Measurements from ENCODE around the gene GALNTL6. TPM values are rescaled to one million over a fixed set of nuclear protein-coding genes. Genes with fewer than 3 reads are reported as not detected.

GALNTL6 gene
- total and polyA plus RNA-seq, 2 donors (not counting 3 experiments of a cell fraction or from before 2014, with no cell fraction given) = not detected

- no peak overlapping the region for H3K4me3 ChIP-seq (replicated peaks in 1 of 3; ENCODE audit: insufficient read depth in 1 of 3, low read depth in 1 of 3, low read length in 3 of 3)
- no TSS peak for BruUV-seq (replicated peaks)
- H3K79me2 ChIP-seq (ENCODE audit: control insufficient read depth, insufficient read depth, low read length) = no peaks in the 10 kb centered on the region
- no peak overlapping the region for H2AFZ ChIP-seq (ENCODE audit: low read depth, low read length)
- CTCF ChIA-PET = no interaction called here
- FAIRE-seq = no peak
- no peaks in the 10 kb centered on the region for H3K9me1 ChIP-seq (replicated peaks; ENCODE audit: control insufficient read depth, extremely low read depth, insufficient read depth, low read length)
- H3K9me3 ChIP-seq (replicated peaks; ENCODE audit: control insufficient read depth, insufficient read depth, low read length) = no peaks in the 10 kb centered on the region
- H3K9ac ChIP-seq (replicated peaks; ENCODE audit: extremely low read depth, insufficient read depth, low read length) = no peak overlapping the region
- no peak overlapping the region for H3K27ac ChIP-seq (ENCODE audit: insufficient read depth, low read depth, low read length)
- no peaks in the 10 kb centered on the region for H3K36me3 ChIP-seq (ENCODE audit: control insufficient read depth in 2 of 2, extremely low read depth in 1 of 2, insufficient read depth in 2 of 2, low read length in 2 of 2)
- dilution Hi-C loops (cut with MboI; ENCODE audit: extremely low pct_ligation_motif_present, low sequenced_read_pairs) = no loop called here
- H3K4me1 ChIP-seq (ENCODE audit: control insufficient read depth, extremely low read depth, insufficient read depth, low read length) = no peaks in the 10 kb centered on the region
- no peaks in the 10 kb centered on the region for H4K20me1 ChIP-seq (replicated peaks; ENCODE audit: control insufficient read depth, extremely low read depth, insufficient read depth, low read length)
- no peaks in the 10 kb centered on the region for H3K27me3 ChIP-seq (ENCODE audit: control insufficient read depth in 2 of 2, insufficient read depth in 2 of 2, low read length in 2 of 2)
- intact Hi-C loops (cut with micrococcal nuclease) = no loop called here
- no peak for DNase-seq (ENCODE audit: low read depth, low spot score)
- no peak overlapping the region for H3K4me2 ChIP-seq (ENCODE audit: insufficient read depth, low read length)
- TF ChIP-seq POLR2A (IDR thresholded peaks at IDR 0.05; ENCODE audit: low read depth, low read length) = no peak
- no peak for TF ChIP-seq FOS (IDR thresholded peaks at IDR 0.05; ENCODE audit: borderline replicate concordance, insufficient read depth, low read length)
- TF ChIP-seq EZH2 (IDR thresholded peaks at IDR 0.05; ENCODE audit: borderline replicate concordance, low read depth, low read length, severe bottlenecking) = no peak
- no peak for TF ChIP-seq POLR2AphosphoS5 (IDR thresholded peaks at IDR 0.05; ENCODE audit: insufficient read depth, low read depth, low read length)
- TF ChIP-seq JUN (IDR thresholded peaks at IDR 0.05; ENCODE audit: borderline replicate concordance, insufficient read depth, insufficient read length, low read depth) = no peak
- no peak for TF ChIP-seq MAX (IDR thresholded peaks at IDR 0.05; ENCODE audit: insufficient read depth, insufficient read length)
- POLR2A ChIA-PET = no interaction called here
Measured at GRCh38 chr4:172553216-172553615, 740.0 kb downstream of the GALNTL6 start.

- no peaks in the 10 kb centered on the region for H3K9me3 ChIP-seq (replicated peaks; ENCODE audit: control insufficient read depth, insufficient read depth, low read length)
- H3K36me3 ChIP-seq (ENCODE audit: control insufficient read depth in 2 of 2, extremely low read depth in 1 of 2, insufficient read depth in 2 of 2, low read length in 2 of 2) = no peaks in the 10 kb centered on the region
- H4K20me1 ChIP-seq (replicated peaks; ENCODE audit: control insufficient read depth, extremely low read depth, insufficient read depth, low read length) = no peaks in the 10 kb centered on the region
- dilution Hi-C loops (cut with MboI; ENCODE audit: extremely low pct_ligation_motif_present, low sequenced_read_pairs) = no loop called here
- intact Hi-C loops (cut with micrococcal nuclease) = no loop called here
- no peaks in the 10 kb centered on the region for H3K27me3 ChIP-seq (ENCODE audit: control insufficient read depth in 2 of 2, insufficient read depth in 2 of 2, low read length in 2 of 2)
- no peaks in the 10 kb centered on the region for H3K4me1 ChIP-seq (ENCODE audit: control insufficient read depth, extremely low read depth, insufficient read depth, low read length)
- H3K9me1 ChIP-seq (replicated peaks; ENCODE audit: control insufficient read depth, extremely low read depth, insufficient read depth, low read length) = no peaks in the 10 kb centered on the region
- DNase-seq (ENCODE audit: low read depth, low spot score) (no peak), FAIRE-seq (no peak)
- ChIA-PET CTCF (no interaction called here), POLR2A (no interaction called here)
- H3K27ac ChIP-seq (ENCODE audit: insufficient read depth, low read depth, low read length) = no peak overlapping the region
- TF ChIP-seq JUN (IDR thresholded peaks at IDR 0.05; ENCODE audit: borderline replicate concordance, insufficient read depth, insufficient read length, low read depth) = no peak
- TF ChIP-seq MYC (IDR thresholded peaks at IDR 0.05; ENCODE audit: low read depth, low read length) = no peak
- no peak for TF ChIP-seq MAX (IDR thresholded peaks at IDR 0.05; ENCODE audit: insufficient read depth, insufficient read length)
- TF ChIP-seq GATA2 (IDR thresholded peaks at IDR 0.05; ENCODE audit: insufficient read depth, insufficient read length, low read depth, low read length) = no peak
- no peak for TF ChIP-seq CTCF (IDR thresholded peaks at IDR 0.05; ENCODE audit: extremely low read depth in 1 of 2, insufficient read depth in 1 of 2, low read depth in 1 of 2, low read length in 2 of 2)
- TF ChIP-seq FOS (IDR thresholded peaks at IDR 0.05; ENCODE audit: borderline replicate concordance, insufficient read depth, low read length) = no peak
- TF ChIP-seq POLR2A (IDR thresholded peaks at IDR 0.05; ENCODE audit: low read depth, low read length) = no peak
- no peak for TF ChIP-seq EZH2 (IDR thresholded peaks at IDR 0.05; ENCODE audit: borderline replicate concordance, low read depth, low read length, severe bottlenecking)
- no peak for TF ChIP-seq POLR2AphosphoS5 (IDR thresholded peaks at IDR 0.05; ENCODE audit: insufficient read depth, low read depth, low read length)
- no peak overlapping the region for H3K4me2 ChIP-seq (ENCODE audit: insufficient read depth, low read length)
- no peak overlapping the region for H3K4me3 ChIP-seq (replicated peaks in 1 of 3; ENCODE audit: insufficient read depth in 1 of 3, low read depth in 1 of 3, low read length in 3 of 3)
- no peaks in the 10 kb centered on the region for H3K79me2 ChIP-seq (ENCODE audit: control insufficient read depth, insufficient read depth, low read length)
- BruUV-seq (replicated peaks) = no TSS peak
- no peak overlapping the region for H2AFZ ChIP-seq (ENCODE audit: low read depth, low read length)
- H3K9ac ChIP-seq (replicated peaks; ENCODE audit: extremely low read depth, insufficient read depth, low read length) = no peak overlapping the region
Measured at GRCh38 chr4:172554588-172554987, 741.4 kb downstream of the GALNTL6 start.

All from endothelial cell of umbilical vein (primary cell).